ENCODE data around the gene N4BP2.
"Not testable (repeated sequence)": the region's sequence is repeated elsewhere in the genome, so short reads cannot be mapped to it uniquely, and the experiment has no call there.

N4BP2 gene

DNA sequence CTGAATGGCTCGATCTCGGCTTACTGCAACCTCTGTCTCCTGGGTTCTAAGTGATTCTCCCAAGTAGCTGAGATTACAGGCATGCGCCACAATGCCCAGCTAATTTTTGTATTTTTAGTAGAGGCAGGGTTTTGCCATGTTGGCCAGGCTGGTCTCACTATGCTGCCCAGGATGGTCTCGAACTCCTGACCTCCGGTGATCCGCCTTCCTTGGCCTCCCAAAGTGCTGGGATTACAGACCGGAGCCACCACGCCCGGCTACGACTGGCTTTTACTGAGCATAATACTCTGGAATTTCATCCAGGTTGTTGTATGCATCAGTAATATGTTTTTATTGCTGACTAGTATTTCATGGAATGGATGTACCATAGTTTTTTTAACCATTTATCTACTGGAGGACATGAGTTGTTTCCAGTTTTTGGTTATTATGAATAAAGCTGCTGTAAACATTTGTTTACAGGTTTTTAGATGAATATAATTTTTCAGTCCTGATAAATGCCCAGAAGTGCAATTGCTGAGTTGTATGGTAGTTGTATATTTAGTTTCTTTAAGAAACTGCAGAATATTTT lies 31.2 kb downstream of the N4BP2 start:
- Histone ChIP-seq H3K4me3 (ENCODE audit: low read length in 2 of 2) (no peak overlapping the region), H3K27ac (ENCODE audit: low read length) (no peak overlapping the region), H3K4me1 (ENCODE audit: control insufficient read depth, insufficient read depth, low read length) (no peaks in the 10 kb centered on the region), H3K36me3 (ENCODE audit: control insufficient read depth in 2 of 2, insufficient read depth in 2 of 2, low read length in 2 of 2) (no peaks in the 10 kb centered on the region), H3K9me3 (ENCODE audit: control insufficient read depth in 2 of 2, low read length in 2 of 2) (no peaks in the 10 kb centered on the region), H3K9ac (ENCODE audit: low read length in 2 of 2) (no peak overlapping the region), H3K27me3 (ENCODE audit: control insufficient read depth in 1 of 2, insufficient read depth in 2 of 2, low read length in 2 of 2) (no peaks in the 10 kb centered on the region)

DNA sequence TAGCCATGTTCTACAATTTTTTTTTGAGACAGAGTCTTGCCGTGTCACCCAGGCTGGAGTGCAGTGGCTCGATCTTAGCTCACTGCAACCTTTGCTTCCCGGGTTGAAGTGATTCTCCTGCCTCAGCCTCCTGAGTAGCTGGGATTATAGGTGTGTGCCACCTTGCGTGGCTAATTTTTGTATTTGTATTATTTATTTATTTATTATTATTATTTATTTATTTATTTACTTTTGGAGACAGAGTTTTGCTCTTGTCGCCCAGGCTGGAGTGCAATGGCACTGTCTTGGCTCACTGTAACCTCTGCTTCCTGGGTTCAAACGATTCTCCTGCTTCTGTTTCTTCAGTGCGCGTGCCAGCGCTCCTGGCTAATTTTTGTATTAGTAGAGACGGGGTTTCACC lies 36.8 kb downstream of the N4BP2 start:
- H3K27ac ChIP-seq (ENCODE audit: low read length); H3K9me3 ChIP-seq (ENCODE audit: control insufficient read depth in 2 of 2, low read length in 2 of 2); H3K4me1 ChIP-seq (ENCODE audit: control insufficient read depth, insufficient read depth, low read length); H3K36me3 ChIP-seq (ENCODE audit: control insufficient read depth in 2 of 2, insufficient read depth in 2 of 2, low read length in 2 of 2); H3K9ac ChIP-seq (ENCODE audit: low read length in 2 of 2); H3K4me3 ChIP-seq (ENCODE audit: low read length in 2 of 2); H3K27me3 ChIP-seq (ENCODE audit: control insufficient read depth in 1 of 2, insufficient read depth in 2 of 2, low read length in 2 of 2): not testable (repeated sequence)

DNA sequence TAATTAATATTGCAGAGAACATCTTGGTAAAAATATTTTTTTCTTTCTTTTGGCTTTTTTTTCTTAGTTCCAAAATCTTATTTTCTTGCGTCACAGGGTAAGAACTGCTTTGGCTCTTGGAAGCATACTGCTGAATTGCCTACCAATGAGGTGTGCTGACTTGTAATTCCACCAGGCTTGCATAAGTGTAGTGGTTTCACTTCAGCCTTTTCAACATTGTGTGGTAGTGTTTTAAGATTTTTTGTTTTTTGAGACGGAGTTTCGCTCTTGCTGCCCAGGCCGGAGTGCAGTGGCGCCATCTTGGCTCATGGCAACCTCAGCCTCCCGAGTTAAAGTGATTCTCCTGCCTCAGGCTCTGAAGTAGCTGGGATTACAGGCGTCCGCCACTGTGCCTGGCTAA lies 42.4 kb downstream of the N4BP2 start:
- H3K9ac ChIP-seq (ENCODE audit: low read length in 2 of 2), result no peak overlapping the region
- H3K27me3 ChIP-seq (ENCODE audit: control insufficient read depth in 1 of 2, insufficient read depth in 2 of 2, low read length in 2 of 2), result no peaks in the 10 kb centered on the region
- no peaks in the 10 kb centered on the region for H3K9me3 ChIP-seq (ENCODE audit: control insufficient read depth in 2 of 2, low read length in 2 of 2)
- H3K4me3 ChIP-seq (ENCODE audit: low read length in 2 of 2), result no peak overlapping the region
- no peak overlapping the region for H3K27ac ChIP-seq (ENCODE audit: low read length)
- no peaks in the 10 kb centered on the region for H3K4me1 ChIP-seq (ENCODE audit: control insufficient read depth, insufficient read depth, low read length)
- H3K36me3 ChIP-seq (ENCODE audit: control insufficient read depth in 2 of 2, insufficient read depth in 2 of 2, low read length in 2 of 2), result peaks cover 0 to 5% of the 10 kb centered on the region in 2 donors

DNA sequence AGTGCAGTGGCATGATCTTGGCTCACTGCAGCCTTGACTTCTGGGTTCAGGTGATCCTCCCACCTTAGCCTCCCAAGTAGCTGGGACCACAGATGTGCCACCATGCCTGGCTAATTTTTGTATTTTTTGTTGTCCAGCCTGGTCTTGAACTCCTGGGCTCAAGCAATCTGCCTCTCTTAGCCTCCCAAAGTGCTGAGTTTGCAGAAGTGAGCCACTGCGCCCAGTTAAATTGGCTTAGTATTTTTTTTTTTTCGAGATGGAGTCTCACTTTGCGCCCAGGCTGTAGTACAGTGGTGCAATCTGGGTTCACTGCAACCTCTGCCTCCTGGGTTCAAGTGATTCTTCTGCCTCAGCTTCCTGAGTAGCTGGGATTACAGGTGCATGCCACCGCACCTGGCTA lies 50.5 kb downstream of the N4BP2 start:
- not testable (repeated sequence) for H3K4me3 ChIP-seq (ENCODE audit: low read length in 2 of 2); H3K36me3 ChIP-seq (ENCODE audit: control insufficient read depth in 2 of 2, insufficient read depth in 2 of 2, low read length in 2 of 2); H3K27me3 ChIP-seq (ENCODE audit: control insufficient read depth in 1 of 2, insufficient read depth in 2 of 2, low read length in 2 of 2); H3K9me3 ChIP-seq (ENCODE audit: control insufficient read depth in 2 of 2, low read length in 2 of 2); H3K27ac ChIP-seq (ENCODE audit: low read length); H3K9ac ChIP-seq (ENCODE audit: low read length in 2 of 2); H3K4me1 ChIP-seq (ENCODE audit: control insufficient read depth, insufficient read depth, low read length)

DNA sequence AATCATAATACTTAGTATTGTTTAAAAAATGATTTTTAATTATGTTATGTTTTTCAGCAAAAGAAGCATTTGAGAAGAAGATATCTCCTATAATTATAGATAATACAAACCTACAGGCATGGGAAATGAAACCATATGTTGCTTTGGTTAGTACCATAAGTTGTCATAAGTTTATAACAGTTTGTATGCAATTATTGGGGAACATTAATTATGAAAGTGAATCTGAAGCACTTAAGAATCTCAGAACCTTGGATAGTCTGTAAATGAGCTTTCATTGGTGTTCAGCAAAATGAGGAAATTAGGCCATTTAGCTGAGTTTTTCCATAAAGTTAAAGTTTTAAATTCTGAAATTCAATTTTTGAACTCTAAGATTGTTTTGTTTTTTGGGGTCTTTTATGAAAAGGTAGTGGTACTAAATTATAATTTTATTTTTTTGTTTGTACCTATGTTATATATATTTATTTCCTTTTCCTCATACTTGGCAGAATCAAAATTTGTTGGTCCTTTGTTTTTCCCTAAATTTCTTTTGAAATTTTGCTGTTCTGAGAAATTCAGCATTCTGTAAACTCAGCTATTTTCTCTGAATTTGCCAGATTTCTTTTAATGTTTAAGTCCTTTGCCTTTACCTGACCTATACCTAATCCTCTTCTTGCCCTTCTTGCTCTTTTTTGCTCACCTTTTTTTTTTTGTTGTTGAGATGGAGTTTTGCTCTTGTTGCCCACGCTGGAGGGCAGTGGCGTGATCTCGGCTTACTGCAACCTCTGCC lies 55.6 kb downstream of the N4BP2 start:
- Histone ChIP-seq H3K4me1 (ENCODE audit: control insufficient read depth, insufficient read depth, low read length) (no peaks in the 10 kb centered on the region), H3K9ac (ENCODE audit: low read length in 2 of 2) (no peak overlapping the region), H3K27me3 (ENCODE audit: control insufficient read depth in 1 of 2, insufficient read depth in 2 of 2, low read length in 2 of 2) (no peaks in the 10 kb centered on the region), H3K9me3 (ENCODE audit: control insufficient read depth in 2 of 2, low read length in 2 of 2) (no peaks in the 10 kb centered on the region), H3K27ac (ENCODE audit: low read length) (no peak overlapping the region), H3K4me3 (ENCODE audit: low read length in 2 of 2) (no peak overlapping the region), H3K36me3 (ENCODE audit: control insufficient read depth in 2 of 2, insufficient read depth in 2 of 2, low read length in 2 of 2) (no peaks in the 10 kb centered on the region)

DNA sequence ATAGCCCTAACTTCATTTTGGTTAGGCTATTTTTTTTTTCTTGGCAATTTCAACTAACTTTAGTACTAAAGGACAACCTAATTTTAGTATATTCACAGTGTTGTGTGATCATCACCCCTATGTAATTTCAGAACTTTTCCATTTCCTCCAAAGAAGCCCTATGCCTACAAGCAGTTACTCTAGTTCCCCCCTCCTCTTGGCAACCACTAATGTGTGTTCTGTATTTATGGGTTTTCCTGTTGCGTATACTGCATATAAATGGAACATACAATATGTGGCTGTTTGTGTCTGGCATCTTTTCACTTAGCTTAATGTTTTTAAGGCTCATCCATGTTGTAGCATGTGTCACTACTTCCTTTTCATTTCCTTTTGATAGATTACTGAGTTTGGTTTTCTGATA lies 57.6 kb downstream of the N4BP2 start:
- Histone ChIP-seq H3K27me3 (ENCODE audit: control insufficient read depth in 1 of 2, insufficient read depth in 2 of 2, low read length in 2 of 2) (no peaks in the 10 kb centered on the region), H3K9ac (ENCODE audit: low read length in 2 of 2) (no peak overlapping the region), H3K4me3 (ENCODE audit: low read length in 2 of 2) (no peak overlapping the region), H3K27ac (ENCODE audit: low read length) (no peak overlapping the region), H3K9me3 (ENCODE audit: control insufficient read depth in 2 of 2, low read length in 2 of 2) (no peaks in the 10 kb centered on the region), H3K36me3 (ENCODE audit: control insufficient read depth in 2 of 2, insufficient read depth in 2 of 2, low read length in 2 of 2) (no peaks in the 10 kb centered on the region), H3K4me1 (ENCODE audit: control insufficient read depth, insufficient read depth, low read length) (no peaks in the 10 kb centered on the region)

DNA sequence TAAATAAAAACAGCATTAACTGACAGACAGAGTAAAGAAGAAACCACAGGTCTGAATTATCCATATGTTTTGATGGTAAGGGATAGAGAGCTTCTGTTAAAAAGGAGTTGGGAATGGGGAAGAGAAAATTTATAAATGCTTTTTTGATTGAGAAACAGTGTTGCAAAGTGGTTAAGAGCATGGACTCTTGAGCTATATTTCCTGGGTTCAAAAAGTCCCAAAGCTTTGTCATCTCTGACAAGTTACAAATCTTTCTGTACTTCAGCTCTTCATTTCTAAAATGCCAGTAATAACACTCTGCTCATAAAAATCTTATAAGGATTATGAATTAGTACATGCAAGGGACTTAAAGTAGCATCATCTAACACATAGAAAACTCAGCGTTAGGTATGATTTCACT lies 62.2 kb downstream of the N4BP2 start:
- Histone ChIP-seq H3K4me3 (ENCODE audit: low read length in 2 of 2) (no peak overlapping the region), H3K4me1 (ENCODE audit: control insufficient read depth, insufficient read depth, low read length) (no peaks in the 10 kb centered on the region), H3K27me3 (ENCODE audit: control insufficient read depth in 1 of 2, insufficient read depth in 2 of 2, low read length in 2 of 2) (no peaks in the 10 kb centered on the region), H3K9ac (ENCODE audit: low read length in 2 of 2) (no peak overlapping the region), H3K36me3 (ENCODE audit: control insufficient read depth in 2 of 2, insufficient read depth in 2 of 2, low read length in 2 of 2) (no peaks in the 10 kb centered on the region), H3K9me3 (ENCODE audit: control insufficient read depth in 2 of 2, low read length in 2 of 2) (no peaks in the 10 kb centered on the region), H3K27ac (ENCODE audit: low read length) (no peak overlapping the region)

DNA sequence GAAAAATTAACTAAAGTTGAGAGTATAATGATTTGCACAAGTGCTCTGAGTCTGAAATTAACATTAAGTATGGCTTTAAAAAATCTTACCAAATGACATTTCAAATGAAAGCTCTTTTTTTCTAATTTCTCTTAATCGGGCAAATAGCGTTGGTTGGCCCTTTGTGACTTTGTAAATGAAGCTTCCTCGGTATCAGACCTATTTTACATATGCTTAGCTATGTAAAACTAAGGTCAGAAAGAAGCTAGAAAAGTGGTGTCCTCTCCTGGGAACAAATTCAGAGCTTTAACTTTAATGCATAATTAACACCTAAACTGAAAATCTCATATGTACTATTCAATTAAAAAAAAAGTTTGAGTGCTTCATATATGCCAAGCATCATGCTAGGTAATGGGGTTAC lies 62.7 kb downstream of the N4BP2 start:
- no peaks in the 10 kb centered on the region for H3K9me3 ChIP-seq (ENCODE audit: control insufficient read depth in 2 of 2, low read length in 2 of 2)
- H3K4me3 ChIP-seq (ENCODE audit: low read length in 2 of 2), result no peak overlapping the region
- no peak overlapping the region for H3K9ac ChIP-seq (ENCODE audit: low read length in 2 of 2)
- no peak overlapping the region for H3K27ac ChIP-seq (ENCODE audit: low read length)
- no peaks in the 10 kb centered on the region for H3K4me1 ChIP-seq (ENCODE audit: control insufficient read depth, insufficient read depth, low read length)
- H3K27me3 ChIP-seq (ENCODE audit: control insufficient read depth in 1 of 2, insufficient read depth in 2 of 2, low read length in 2 of 2), result no peaks in the 10 kb centered on the region
- no peaks in the 10 kb centered on the region for H3K36me3 ChIP-seq (ENCODE audit: control insufficient read depth in 2 of 2, insufficient read depth in 2 of 2, low read length in 2 of 2)

DNA sequence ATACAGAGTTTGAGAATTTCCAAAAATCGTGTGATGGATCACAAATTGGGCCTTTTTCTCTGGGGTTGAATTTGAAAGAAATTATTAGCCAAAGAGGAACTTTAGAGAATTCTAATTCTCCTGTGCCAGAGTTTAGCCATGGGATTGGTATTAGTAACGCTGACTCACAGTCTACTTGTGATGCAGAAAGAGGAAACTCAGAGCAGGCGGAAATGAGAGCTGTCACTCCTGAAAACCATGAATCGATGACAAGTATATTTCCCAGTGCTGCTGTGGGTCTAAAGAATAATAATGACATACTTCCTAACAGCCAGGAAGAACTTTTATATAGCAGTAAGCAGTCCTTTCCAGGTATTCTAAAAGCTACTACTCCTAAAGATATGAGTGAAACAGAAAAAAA lies 64.9 kb downstream of the N4BP2 start:
- no peak overlapping the region for H3K9ac ChIP-seq (ENCODE audit: low read length in 2 of 2)
- peaks cover 0 to 3% of the 10 kb centered on the region in 2 donors for H3K36me3 ChIP-seq (ENCODE audit: control insufficient read depth in 2 of 2, insufficient read depth in 2 of 2, low read length in 2 of 2)
- no peaks in the 10 kb centered on the region for H3K9me3 ChIP-seq (ENCODE audit: control insufficient read depth in 2 of 2, low read length in 2 of 2)
- H3K27ac ChIP-seq (ENCODE audit: low read length), result no peak overlapping the region
- H3K4me3 ChIP-seq (ENCODE audit: low read length in 2 of 2), result no peak overlapping the region
- no peaks in the 10 kb centered on the region for H3K27me3 ChIP-seq (ENCODE audit: control insufficient read depth in 1 of 2, insufficient read depth in 2 of 2, low read length in 2 of 2)
- H3K4me1 ChIP-seq (ENCODE audit: control insufficient read depth, insufficient read depth, low read length), result no peaks in the 10 kb centered on the region

DNA sequence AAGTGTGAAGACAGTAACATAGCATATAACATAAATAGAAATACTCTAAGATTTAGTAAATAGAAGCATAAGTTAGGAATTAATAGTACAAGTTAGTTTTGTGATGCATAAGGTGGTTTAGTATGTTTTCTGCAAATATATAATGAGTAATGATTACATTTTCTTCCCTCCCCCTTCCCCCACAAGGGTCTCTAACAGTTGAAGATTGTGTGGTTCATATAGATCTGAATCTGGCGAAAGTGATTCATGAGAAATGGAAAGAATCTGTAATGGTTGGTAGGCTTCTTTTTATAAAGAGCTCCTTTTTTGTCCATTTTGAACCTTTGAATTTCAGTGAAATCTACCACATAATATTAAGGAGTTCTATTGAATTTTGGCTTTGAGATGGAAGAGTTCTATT lies 66.3 kb downstream of the N4BP2 start:
- Histone ChIP-seq H3K9me3 (ENCODE audit: control insufficient read depth in 2 of 2, low read length in 2 of 2) (no peaks in the 10 kb centered on the region), H3K9ac (ENCODE audit: low read length in 2 of 2) (no peak overlapping the region), H3K27me3 (ENCODE audit: control insufficient read depth in 1 of 2, insufficient read depth in 2 of 2, low read length in 2 of 2) (no peaks in the 10 kb centered on the region), H3K36me3 (ENCODE audit: control insufficient read depth in 2 of 2, insufficient read depth in 2 of 2, low read length in 2 of 2) (peaks cover 0 to 3% of the 10 kb centered on the region in 2 donors), H3K27ac (ENCODE audit: low read length) (no peak overlapping the region), H3K4me1 (ENCODE audit: control insufficient read depth, insufficient read depth, low read length) (no peaks in the 10 kb centered on the region), H3K4me3 (ENCODE audit: low read length in 2 of 2) (no peak overlapping the region)

DNA sequence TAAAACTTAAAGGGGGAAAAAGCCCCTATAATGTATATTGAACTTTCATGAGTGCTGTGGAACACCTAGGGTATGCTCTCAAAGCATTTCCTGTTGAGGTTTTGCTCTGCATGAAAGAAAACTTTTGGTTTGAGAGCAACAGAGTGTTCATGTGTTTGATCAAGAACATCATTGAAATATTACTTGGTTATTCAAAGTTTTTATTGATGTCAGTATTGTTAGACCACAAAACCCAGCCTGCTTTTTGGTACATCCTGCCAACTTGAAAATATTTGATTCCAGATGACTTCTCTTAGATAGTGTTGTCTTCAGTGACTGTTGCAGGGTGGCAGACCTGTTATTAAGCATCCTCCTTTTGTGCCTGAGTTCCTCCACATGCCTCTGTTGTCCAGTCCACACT lies 68.0 kb downstream of the N4BP2 start:
- no peak overlapping the region for H3K27ac ChIP-seq (ENCODE audit: low read length)
- no peaks in the 10 kb centered on the region for H3K9me3 ChIP-seq (ENCODE audit: control insufficient read depth in 2 of 2, low read length in 2 of 2)
- H3K4me1 ChIP-seq (ENCODE audit: control insufficient read depth, insufficient read depth, low read length), result no peaks in the 10 kb centered on the region
- H3K4me3 ChIP-seq (ENCODE audit: low read length in 2 of 2), result no peak overlapping the region
- H3K36me3 ChIP-seq (ENCODE audit: control insufficient read depth in 2 of 2, insufficient read depth in 2 of 2, low read length in 2 of 2), result peaks cover 0 to 3% of the 10 kb centered on the region in 2 donors
- no peaks in the 10 kb centered on the region for H3K27me3 ChIP-seq (ENCODE audit: control insufficient read depth in 1 of 2, insufficient read depth in 2 of 2, low read length in 2 of 2)
- no peak overlapping the region for H3K9ac ChIP-seq (ENCODE audit: low read length in 2 of 2)
